Muscle layer of colon (tissue), 2 donors: ENCODE data around the gene POP4.

ENCODE experiments used
- H3K27ac ChIP-seq: one replicate; pipeline ENCODE4 v1.7.0; 2013; ENCODE audit warnings: low read depth, mild to moderate bottlenecking, low read length, moderate library complexity
- H3K27me3 ChIP-seq, 2 donors: one replicate each; pipeline ENCODE4 v1.7.0; 2013; ENCODE audit warnings: low read length in 2 of 2, mild to moderate bottlenecking in 2 of 2; ENCODE audit not compliant: insufficient read depth in 2 of 2, control insufficient read depth in 1 of 2
- H3K36me3 ChIP-seq: one replicate; pipeline ENCODE4 v1.7.0; 2013; ENCODE audit warnings: mild to moderate bottlenecking, low read length; ENCODE audit not compliant: insufficient read depth
- H3K4me1 ChIP-seq: one replicate; pipeline ENCODE4 v1.7.0; 2013; ENCODE audit warnings: mild to moderate bottlenecking, low read length; ENCODE audit not compliant: insufficient read depth
- H3K4me3 ChIP-seq, 2 donors: one replicate each; pipeline ENCODE4 v1.7.0; 2013; ENCODE audit warnings: low read length in 2 of 2, low read depth in 1 of 2, mild to moderate bottlenecking in 1 of 2, moderate library complexity in 1 of 2
- H3K9ac ChIP-seq: one replicate; pipeline ENCODE4 v1.7.0; 2013; ENCODE audit warnings: low read length
- H3K9me3 ChIP-seq: one replicate; pipeline ENCODE4 v1.7.0; 2013; ENCODE audit warnings: mild to moderate bottlenecking, low read length
- donor health status: abdominal sarcoma.
- donor health status: Adenocarcinoma of cecum.

The POP4 gene

DNA sequence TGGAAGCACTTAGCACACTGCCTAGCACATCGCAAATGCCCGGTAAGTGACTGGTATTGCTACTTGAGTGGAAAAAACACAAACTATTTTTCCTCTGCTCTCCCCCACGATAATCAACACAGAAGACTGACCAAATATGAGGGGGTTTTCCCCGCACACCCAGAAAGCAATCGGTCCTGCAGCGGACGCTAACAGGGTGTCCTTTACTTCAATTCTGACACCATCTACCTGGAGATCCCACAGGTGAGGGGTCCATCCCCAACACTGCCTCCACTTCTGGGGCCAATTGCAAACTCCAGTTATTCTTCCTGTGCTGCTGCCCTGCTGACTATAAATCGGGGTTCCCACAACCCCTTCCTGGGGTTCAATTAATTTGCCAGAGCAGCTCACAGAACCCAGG, 33.0 kb downstream of the POP4 start:
- H3K9me3 ChIP-seq, result no peaks in the 10 kb centered on the region
- no peak overlapping the region for H3K27ac ChIP-seq
- H3K4me1 ChIP-seq, result no peaks in the 10 kb centered on the region
- no peak overlapping the region for H3K4me3 ChIP-seq
- H3K27me3 ChIP-seq, result no peaks in the 10 kb centered on the region
- H3K9ac ChIP-seq, result no peak overlapping the region
- no peaks in the 10 kb centered on the region for H3K36me3 ChIP-seq

DNA sequence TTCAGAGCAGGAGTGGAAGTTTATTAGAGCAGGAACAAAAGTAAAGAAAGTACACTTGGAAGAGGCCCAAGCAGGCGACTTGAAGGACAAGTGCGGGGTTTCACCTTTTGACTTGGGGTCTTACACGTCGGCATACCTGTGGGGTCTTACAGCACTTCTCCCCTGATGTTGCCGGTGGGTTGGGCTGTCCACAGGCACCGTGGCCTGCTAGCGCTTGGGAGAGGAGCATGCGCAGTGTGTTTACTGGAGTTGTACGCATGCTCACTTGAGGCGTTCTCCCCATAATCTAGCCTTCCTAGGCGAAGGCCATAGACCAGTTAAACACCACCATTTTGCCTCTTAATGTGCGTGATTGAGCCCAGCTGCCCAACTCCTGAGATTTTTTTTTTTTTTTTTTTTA, 34.1 kb downstream of the POP4 start:
- H3K36me3 ChIP-seq, result no peaks in the 10 kb centered on the region
- no peaks in the 10 kb centered on the region for H3K9me3 ChIP-seq
- no peak overlapping the region for H3K9ac ChIP-seq
- H3K27ac ChIP-seq, result no peak overlapping the region
- no peaks in the 10 kb centered on the region for H3K27me3 ChIP-seq
- no peaks in the 10 kb centered on the region for H3K4me1 ChIP-seq
- no peak overlapping the region for H3K4me3 ChIP-seq

DNA sequence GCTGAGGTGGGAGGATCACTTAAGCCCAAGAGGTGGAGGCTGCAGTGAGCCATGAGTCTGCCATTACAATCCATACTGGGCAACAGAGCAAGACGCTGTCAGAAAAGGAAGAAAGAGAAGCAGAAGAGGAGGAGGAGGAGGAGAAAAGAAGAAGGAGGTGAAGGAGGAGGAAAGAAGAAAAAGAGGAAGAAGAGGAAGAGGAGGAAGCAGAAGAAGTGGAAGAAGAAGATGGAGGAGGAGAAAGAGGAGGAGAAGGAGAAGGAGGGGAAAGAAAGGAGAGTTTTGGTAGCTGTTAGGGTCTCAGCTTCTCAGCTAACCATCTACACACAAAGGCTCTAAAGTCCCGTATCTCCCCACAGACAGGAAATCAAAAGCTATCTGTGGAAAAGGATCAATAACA, 35.5 kb downstream of the POP4 start:
- Histone ChIP-seq H3K9me3 (no peaks in the 10 kb centered on the region), H3K27me3 (no peaks in the 10 kb centered on the region), H3K9ac (no peak overlapping the region), H3K27ac (no peak overlapping the region), H3K4me3 (no peak overlapping the region), H3K36me3 (no peaks in the 10 kb centered on the region), H3K4me1 (no peaks in the 10 kb centered on the region)

DNA sequence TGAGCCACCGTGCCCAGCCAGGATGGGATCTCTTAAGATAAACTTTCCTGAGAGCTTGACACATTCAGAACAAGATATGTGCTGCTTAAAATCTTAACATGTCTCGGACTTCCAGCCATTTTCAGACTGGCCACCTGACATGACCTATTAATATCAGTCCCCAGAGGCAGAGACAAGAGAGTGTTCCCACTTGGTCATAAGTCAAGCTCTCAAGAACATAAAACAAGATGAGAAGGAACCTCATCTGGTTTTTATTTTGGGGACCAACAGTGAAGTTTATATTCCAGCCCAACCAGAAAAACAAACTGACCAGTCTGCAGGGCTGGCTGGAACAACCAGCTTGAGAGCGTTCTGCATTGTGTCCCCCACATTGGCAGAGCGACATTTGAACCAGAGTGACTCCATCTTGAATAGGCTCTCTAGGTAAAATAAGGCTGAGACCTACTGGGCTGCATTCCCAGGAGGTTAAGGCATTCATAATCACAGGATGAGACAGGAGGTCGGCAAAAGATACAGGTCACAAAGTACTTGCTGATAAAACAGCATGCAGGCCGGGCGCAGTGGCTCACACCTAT, 37.4 kb downstream of the POP4 start:
- no peak overlapping the region for H3K4me3 ChIP-seq
- no peak overlapping the region for H3K27ac ChIP-seq
- no peaks in the 10 kb centered on the region for H3K36me3 ChIP-seq
- no peaks in the 10 kb centered on the region for H3K27me3 ChIP-seq
- no peaks in the 10 kb centered on the region for H3K9me3 ChIP-seq
- H3K9ac ChIP-seq, result no peak overlapping the region
- no peaks in the 10 kb centered on the region for H3K4me1 ChIP-seq

DNA sequence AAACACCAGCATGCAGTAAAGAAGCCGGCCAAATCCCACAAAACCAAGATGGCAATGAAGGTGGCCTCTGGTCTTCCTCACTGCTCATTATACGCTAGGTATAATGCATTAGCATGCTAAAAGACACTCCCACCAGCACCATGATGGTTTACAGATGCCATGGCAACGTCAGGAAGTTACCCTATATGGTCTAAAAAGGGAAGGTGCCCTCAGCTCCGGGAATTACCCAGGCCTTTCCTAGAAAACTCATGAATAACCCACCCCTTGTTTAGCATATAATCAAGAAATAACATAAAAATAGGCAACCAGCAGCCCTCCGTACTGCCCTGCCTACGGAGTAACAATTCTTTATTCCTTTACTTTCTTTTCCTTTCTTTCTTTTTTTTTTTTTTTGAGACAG, 38.1 kb downstream of the POP4 start:
- Histone ChIP-seq H3K4me1 (no peaks in the 10 kb centered on the region), H3K9me3 (no peaks in the 10 kb centered on the region), H3K4me3 (no peak overlapping the region), H3K27ac (no peak overlapping the region), H3K36me3 (no peaks in the 10 kb centered on the region), H3K9ac (no peak overlapping the region), H3K27me3 (no peaks in the 10 kb centered on the region)

DNA sequence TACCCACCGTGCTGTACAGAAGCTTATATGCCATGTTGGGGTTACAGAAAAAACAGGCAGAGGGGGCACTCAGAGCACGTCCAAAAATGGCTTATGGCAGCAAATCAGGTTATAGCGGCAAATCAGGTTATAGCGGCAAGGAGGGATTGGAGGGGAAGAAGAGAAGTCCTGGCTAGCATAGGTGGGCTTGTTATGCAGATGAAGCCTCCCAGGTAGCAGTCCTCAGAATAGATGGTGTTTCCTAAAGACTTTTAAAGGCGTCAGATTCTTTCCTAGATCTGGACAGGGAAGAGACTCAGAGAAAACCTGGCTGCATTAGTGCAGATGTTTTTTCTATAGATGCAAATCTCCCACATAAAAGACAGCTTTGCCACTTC, 39.4 kb downstream of the POP4 start:
- Histone ChIP-seq H3K4me1 (no peaks in the 10 kb centered on the region), H3K27ac (no peak overlapping the region), H3K36me3 (no peaks in the 10 kb centered on the region), H3K9ac (no peak overlapping the region), H3K9me3 (no peaks in the 10 kb centered on the region), H3K4me3 (no peak overlapping the region), H3K27me3 (no peaks in the 10 kb centered on the region)

DNA sequence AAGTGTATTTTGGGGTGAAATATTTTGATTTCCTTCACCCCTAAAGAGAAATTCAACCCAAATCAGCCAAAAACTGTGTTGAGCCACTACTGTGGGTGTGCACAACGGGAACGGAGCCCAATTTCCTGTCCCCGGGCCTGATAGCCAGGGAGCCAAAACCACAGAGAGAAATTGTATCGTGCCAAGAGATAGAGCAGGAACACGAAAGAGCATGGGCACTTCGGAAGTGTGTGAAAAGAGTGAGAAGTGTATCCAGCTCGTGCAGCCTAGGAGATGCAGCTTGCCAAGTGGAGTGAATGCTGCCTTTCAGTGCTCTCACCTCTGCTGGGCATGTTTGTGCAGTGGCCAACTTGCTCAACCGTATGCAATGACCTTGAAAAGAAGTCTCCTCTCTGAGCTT, 39.8 kb downstream of the POP4 start:
- no peak overlapping the region for H3K27ac ChIP-seq
- no peaks in the 10 kb centered on the region for H3K27me3 ChIP-seq
- H3K4me3 ChIP-seq, result no peak overlapping the region

DNA sequence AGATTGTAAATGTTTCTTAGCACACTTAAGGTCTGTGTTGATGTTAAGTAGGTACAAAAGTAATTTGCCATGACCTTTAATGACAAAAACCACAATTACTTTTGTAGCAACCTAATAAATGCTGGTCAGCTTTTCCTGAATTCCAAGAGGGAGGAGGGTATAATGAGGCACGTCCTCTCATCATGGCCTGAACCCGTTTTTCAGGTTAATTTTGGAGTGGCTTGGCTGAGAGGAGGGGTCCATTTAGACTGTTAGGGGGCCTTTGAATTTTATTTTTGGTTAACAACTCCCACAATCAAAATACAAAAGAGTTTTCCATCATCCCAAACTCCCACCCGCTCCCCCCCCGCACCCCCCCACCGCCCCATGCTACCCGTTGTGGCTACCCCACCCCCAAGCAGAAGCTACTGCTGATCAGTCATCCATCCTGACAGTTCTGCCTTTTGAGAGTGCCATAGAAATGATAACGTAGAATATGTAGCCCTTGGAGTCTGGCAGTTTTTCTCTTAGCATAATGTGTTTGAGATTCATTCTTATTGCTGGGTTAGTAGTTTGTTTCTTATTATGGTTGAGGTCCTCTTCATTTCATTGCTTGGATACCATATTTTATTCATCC, 44.8 kb downstream of the POP4 start:
- H3K36me3 ChIP-seq, result no peaks in the 10 kb centered on the region
- H3K4me3 ChIP-seq, result no peak overlapping the region
- no peaks in the 10 kb centered on the region for H3K27me3 ChIP-seq
- H3K9me3 ChIP-seq, result no peaks in the 10 kb centered on the region
- H3K27ac ChIP-seq, result no peak overlapping the region
- no peak overlapping the region for H3K9ac ChIP-seq
- H3K4me1 ChIP-seq, result no peaks in the 10 kb centered on the region

More for the DNA sequence above, 39.8 kb downstream of the POP4 start:
- H3K9me3 ChIP-seq, result no peaks in the 10 kb centered on the region
- no peaks in the 10 kb centered on the region for H3K36me3 ChIP-seq
- no peak overlapping the region for H3K9ac ChIP-seq
- H3K4me1 ChIP-seq, result no peaks in the 10 kb centered on the region

DNA sequence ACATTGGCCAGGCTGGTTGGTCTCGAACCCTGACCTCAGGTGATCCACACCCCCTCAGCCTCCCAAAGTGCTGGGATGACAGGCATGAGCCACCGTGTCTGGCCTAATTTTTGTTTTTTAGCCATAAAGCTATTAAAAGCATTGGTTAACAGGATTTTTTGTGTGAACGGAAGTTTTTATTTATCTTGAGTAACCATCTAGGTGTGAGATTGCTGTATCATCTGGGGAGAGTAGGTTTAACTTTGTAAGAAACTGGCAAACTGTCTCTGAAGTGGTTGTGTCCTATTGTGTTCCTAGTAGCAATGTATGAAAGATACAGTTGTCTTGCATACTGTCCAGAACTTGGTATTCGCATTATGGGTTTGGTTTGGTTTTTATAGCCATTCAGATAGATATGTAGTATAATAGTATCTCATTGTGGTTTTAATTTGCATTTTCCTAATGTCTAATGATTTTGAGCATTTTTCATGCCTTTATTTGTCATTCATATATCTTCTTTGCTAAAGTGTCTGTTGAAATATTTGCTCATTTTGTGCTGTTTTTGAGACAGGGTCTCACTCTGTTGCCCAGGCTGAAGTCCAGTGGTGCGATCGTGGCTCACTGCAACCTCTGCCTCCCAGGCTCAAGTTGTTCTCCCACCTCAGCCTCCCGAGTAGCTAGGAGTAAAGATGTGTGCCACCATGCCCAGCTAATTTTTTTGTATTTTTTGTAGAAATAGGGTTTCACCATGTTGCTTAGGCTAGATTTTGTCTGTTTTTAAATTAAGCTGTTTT, 45.7 kb downstream of the POP4 start:
- no peak overlapping the region for H3K27ac ChIP-seq
- no peak overlapping the region for H3K9ac ChIP-seq
- no peaks in the 10 kb centered on the region for H3K36me3 ChIP-seq
- no peaks in the 10 kb centered on the region for H3K9me3 ChIP-seq
- no peak overlapping the region for H3K4me3 ChIP-seq
- no peaks in the 10 kb centered on the region for H3K27me3 ChIP-seq
- no peaks in the 10 kb centered on the region for H3K4me1 ChIP-seq

DNA sequence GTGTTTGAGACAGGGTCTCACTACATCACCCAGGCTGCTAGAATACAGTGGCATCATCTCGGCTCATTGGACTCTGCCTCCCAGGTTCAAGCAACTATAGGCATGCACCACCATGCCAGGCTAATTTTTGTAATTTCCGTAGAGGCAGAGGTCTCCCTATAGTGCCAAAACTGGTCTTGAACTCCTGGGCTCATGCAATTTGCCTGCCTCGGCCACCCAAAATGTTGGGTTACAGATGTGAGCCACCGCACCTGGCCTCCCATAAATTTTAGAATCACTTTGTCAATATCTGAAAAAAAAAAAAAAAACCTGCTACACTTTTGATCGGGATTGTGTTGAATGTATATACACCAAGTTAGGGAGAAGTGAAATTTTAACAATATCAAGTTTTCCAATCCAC, 47.3 kb downstream of the POP4 start:
- Histone ChIP-seq H3K9ac (no peak overlapping the region), H3K9me3 (no peaks in the 10 kb centered on the region), H3K27me3 (no peaks in the 10 kb centered on the region), H3K4me3 (no peak overlapping the region), H3K4me1 (no peaks in the 10 kb centered on the region), H3K36me3 (no peaks in the 10 kb centered on the region), H3K27ac (no peak overlapping the region)

DNA sequence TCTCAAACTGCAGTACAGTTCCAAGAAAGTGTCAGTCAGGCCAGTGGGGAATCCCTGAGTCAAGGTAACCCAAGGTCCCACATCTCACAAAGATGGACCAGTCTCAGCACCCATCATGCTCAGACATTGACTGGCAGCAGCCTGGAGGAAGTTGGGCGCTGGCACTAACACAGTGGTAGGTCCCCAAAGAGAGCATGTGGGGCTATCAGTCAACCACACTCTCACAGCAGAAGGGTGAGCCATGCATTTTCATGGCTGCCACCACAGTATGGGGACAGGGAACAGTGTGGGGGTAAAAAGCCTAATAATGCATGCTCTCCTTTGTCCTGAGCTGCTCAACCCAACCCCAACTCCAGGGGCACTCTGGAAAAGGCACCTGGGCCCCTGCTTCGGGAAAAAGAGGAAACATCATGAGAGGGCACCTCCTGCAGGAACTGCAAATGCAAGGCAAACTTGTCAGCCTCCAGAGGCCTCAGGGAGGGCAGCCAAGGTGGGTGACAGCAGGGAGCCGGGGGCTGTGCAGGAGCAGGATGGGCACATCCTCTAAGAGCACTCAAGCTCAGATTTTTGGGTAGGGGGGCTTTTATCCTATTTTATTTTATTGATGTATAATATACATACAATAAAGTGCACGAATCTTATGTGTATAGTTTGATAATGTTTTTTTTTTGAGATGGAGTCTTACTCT, 49.7 kb downstream of the POP4 start:
- Histone ChIP-seq H3K27me3 (no peaks in the 10 kb centered on the region), H3K4me1 (no peaks in the 10 kb centered on the region), H3K27ac (no peak overlapping the region), H3K4me3 (no peak overlapping the region), H3K9me3 (no peaks in the 10 kb centered on the region), H3K36me3 (no peaks in the 10 kb centered on the region), H3K9ac (no peak overlapping the region)
